Lower leg skin (tissue), 3 donors: ENCODE results near the gene FFAR2.

ENCODE experiments used
- CTCF ChIP-seq, 3 donors: fragments of 450-650 bp; IDR thresholded peaks; one replicate each; pipeline ENCODE4 v1.5.1; 2016; ENCODE audit warnings: antibody characterized with exemption in 3 of 3, mild to moderate bottlenecking in 3 of 3, moderate library complexity in 2 of 3
- POLR2A ChIP-seq, 2 donors: fragments of 450-650 bp; IDR thresholded peaks; one replicate each; pipeline ENCODE4 v1.6.1; 2016 to 2017; ENCODE audit warnings: antibody characterized with exemption in 2 of 2, mild to moderate bottlenecking in 1 of 2, moderate library complexity in 1 of 2

GRCh38 chr19:35497406-35497805, 49.3 kb downstream of the FFAR2 start:
- no peak for TF ChIP-seq POLR2A (IDR thresholded peaks at IDR 0.05)
- TF ChIP-seq CTCF (IDR thresholded peaks at IDR 0.05) = no peak
